Measurements from ENCODE around the gene PRPF19.

Gene PRPF19

DNA sequence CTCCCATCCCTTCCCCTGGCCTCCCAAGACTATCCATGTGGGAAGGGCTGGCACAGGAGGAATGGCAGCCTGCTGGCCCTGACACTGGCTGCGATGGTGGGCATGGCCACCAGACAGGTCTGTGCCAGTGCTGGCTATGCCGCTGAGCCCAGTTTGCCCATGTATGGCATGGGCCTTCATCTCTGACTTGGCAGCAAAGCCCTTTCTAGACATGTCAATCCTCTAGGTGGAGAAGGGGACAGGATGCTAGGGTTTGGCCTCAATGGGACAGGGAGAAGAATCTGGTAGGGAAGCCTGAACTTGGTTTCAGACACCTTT, 30.3 kb downstream of the PRPF19 start:
- no peak overlapping the region for H3K4me2 ChIP-seq (ENCODE audit: low read depth, low read length, poor library complexity, severe bottlenecking)
- no peak overlapping the region for H3K27ac ChIP-seq (ENCODE audit: low read depth, low read length)
- H3K27me3 ChIP-seq (ENCODE audit: low read length) = no peaks in the 10 kb centered on the region
- H4K20me1 ChIP-seq (ENCODE audit: low read depth, low read length) = no peaks in the 10 kb centered on the region
- H3K9ac ChIP-seq (ENCODE audit: low read length) = no peak overlapping the region
- H3F3A ChIP-seq (ENCODE audit: insufficient read depth) = no peaks in the 10 kb centered on the region
- H3K9me2 ChIP-seq (replicated peaks; ENCODE audit: insufficient read depth, low read length) = no peaks in the 10 kb centered on the region
- no peak overlapping the region for H3K4me3 ChIP-seq (ENCODE audit: insufficient read depth, low read length, poor library complexity, severe bottlenecking)
- no peak overlapping the region for H2AFZ ChIP-seq (ENCODE audit: low read depth, low read length, severe bottlenecking)
- H3K36me3 ChIP-seq (ENCODE audit: low read length) = no peaks in the 10 kb centered on the region; the same call in 1 of the 2 replicates
- no peaks in the 10 kb centered on the region for H3K79me2 ChIP-seq (ENCODE audit: insufficient read depth, low read length)
- no peaks in the 10 kb centered on the region for H3K9me3 ChIP-seq (ENCODE audit: insufficient read depth, low read length)
- no peak for TF ChIP-seq EZH2phosphoT487 (conservative IDR thresholded peaks at IDR 0.05; ENCODE audit: low read length)
- TF ChIP-seq, protein P1, sequence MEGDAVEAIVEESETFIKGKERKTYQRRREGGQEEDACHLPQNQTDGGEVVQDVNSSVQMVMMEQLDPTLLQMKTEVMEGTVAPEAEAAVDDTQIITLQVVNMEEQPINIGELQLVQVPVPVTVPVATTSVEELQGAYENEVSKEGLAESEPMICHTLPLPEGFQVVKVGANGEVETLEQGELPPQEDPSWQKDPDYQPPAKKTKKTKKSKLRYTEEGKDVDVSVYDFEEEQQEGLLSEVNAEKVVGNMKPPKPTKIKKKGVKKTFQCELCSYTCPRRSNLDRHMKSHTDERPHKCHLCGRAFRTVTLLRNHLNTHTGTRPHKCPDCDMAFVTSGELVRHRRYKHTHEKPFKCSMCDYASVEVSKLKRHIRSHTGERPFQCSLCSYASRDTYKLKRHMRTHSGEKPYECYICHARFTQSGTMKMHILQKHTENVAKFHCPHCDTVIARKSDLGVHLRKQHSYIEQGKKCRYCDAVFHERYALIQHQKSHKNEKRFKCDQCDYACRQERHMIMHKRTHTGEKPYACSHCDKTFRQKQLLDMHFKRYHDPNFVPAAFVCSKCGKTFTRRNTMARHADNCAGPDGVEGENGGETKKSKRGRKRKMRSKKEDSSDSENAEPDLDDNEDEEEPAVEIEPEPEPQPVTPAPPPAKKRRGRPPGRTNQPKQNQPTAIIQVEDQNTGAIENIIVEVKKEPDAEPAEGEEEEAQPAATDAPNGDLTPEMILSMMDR (IDR thresholded peaks at IDR 0.05; ENCODE audit: insufficient read depth, low read length, poor library complexity, severe bottlenecking) = no peak

- Histone ChIP-seq H3K4me3 (ENCODE audit: insufficient read depth, low read length, poor library complexity, severe bottlenecking) (no peak overlapping the region), H3K36me3 (ENCODE audit: low read length) (no peaks in the 10 kb centered on the region; the same call in 1 of the 2 replicates), H3K27me3 (ENCODE audit: low read length) (no peaks in the 10 kb centered on the region), H3K4me2 (ENCODE audit: low read depth, low read length, poor library complexity, severe bottlenecking) (no peak overlapping the region), H4K20me1 (ENCODE audit: low read depth, low read length) (no peaks in the 10 kb centered on the region), H2AFZ (ENCODE audit: low read depth, low read length, severe bottlenecking) (no peak overlapping the region), H3K27ac (ENCODE audit: low read depth, low read length) (no peak overlapping the region), H3K79me2 (ENCODE audit: insufficient read depth, low read length) (no peaks in the 10 kb centered on the region), H3K9ac (ENCODE audit: low read length) (no peak overlapping the region), H3K9me2 (replicated peaks; ENCODE audit: insufficient read depth, low read length) (no peaks in the 10 kb centered on the region), H3K9me3 (ENCODE audit: insufficient read depth, low read length) (no peaks in the 10 kb centered on the region), H3F3A (ENCODE audit: insufficient read depth) (no peaks in the 10 kb centered on the region)
- TF ChIP-seq, protein P1 (IDR thresholded peaks at IDR 0.05; ENCODE audit: insufficient read depth, low read length, poor library complexity, severe bottlenecking) = no peak
- no peak for TF ChIP-seq EZH2phosphoT487 (conservative IDR thresholded peaks at IDR 0.05; ENCODE audit: low read length)
Observed at GRCh38 chr11:60875366-60876167, 30.8 kb downstream of the PRPF19 start.

DNA sequence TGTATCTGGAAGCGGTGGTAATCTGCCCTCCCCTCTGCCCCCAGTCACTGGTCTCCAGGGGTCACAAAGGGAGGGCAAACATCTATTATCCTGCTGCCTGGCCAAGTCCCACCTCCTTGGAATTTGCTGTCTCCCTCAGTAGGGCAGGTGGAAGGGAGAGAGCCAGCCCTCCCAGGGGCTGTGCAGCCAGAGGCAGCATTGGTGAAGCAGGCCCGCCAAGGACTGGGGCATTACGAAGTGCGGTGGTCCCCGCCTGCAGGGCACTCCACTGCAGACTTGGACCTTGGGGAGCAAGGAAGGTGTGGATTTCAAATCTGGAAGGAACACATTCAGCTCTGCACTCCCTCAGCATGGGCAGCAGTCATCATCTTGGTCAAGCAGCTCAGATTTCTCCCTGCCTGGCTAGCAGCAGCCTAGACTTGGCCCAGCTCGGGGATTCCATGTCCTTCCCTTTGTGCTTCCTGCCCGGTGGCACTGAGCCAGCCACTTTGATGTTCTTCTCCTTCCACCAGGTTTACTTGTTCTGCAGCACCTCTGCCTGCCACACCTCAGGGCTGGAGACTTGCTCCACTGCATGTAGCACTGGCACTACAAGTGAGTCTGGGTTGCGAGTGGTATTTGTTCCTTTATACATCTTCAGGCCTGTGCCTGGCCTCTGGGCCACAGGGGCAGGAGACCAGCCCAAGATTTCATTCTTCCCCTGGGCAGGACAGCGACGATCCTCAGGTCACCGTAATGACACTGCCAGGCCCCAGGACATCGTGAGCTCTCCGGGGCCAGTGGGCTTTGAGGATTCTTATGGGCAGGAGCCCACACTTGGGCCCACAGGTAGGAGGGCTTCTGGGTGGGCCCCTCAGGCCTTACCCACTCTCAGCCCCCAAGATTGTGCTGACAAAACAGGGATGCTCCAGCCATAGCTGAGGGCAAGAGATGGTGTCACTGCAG, 31.7 kb downstream of the PRPF19 start:
- Histone ChIP-seq H4K20me1 (ENCODE audit: low read depth, low read length) (no peaks in the 10 kb centered on the region), H3K4me3 (ENCODE audit: insufficient read depth, low read length, poor library complexity, severe bottlenecking) (no peak overlapping the region), H3K4me2 (ENCODE audit: low read depth, low read length, poor library complexity, severe bottlenecking) (no peak overlapping the region), H3K9ac (ENCODE audit: low read length) (no peak overlapping the region), H3K27me3 (ENCODE audit: low read length) (no peaks in the 10 kb centered on the region), H3K79me2 (ENCODE audit: insufficient read depth, low read length) (no peaks in the 10 kb centered on the region), H2AFZ (ENCODE audit: low read depth, low read length, severe bottlenecking) (no peak overlapping the region), H3K9me2 (replicated peaks; ENCODE audit: insufficient read depth, low read length) (no peaks in the 10 kb centered on the region), H3F3A (ENCODE audit: insufficient read depth) (no peaks in the 10 kb centered on the region), H3K36me3 (ENCODE audit: low read length) (no peaks in the 10 kb centered on the region; the same call in 1 of the 2 replicates), H3K27ac (ENCODE audit: low read depth, low read length) (no peak overlapping the region), H3K9me3 (ENCODE audit: insufficient read depth, low read length) (no peaks in the 10 kb centered on the region)
- TF ChIP-seq, protein P1 (IDR thresholded peaks at IDR 0.05; ENCODE audit: insufficient read depth, low read length, poor library complexity, severe bottlenecking) = no peak
- TF ChIP-seq EZH2phosphoT487 (conservative IDR thresholded peaks at IDR 0.05; ENCODE audit: low read length) = no peak

Measured in SU-DHL-6 (cell line).